Loucy (cell line): ENCODE results near the gene UNC5C.

Source experiments
- H2AFZ ChIP-seq: fragments of 200-600 bp; sonication (generic); 2 replicates; pipeline ENCODE4 v1.6.0; 2016; ENCODE audit warnings: antibody characterized with exemption, mild to moderate bottlenecking, low read length, moderate library complexity
- H3F3A ChIP-seq: fragments of 200-600 bp; 2 replicates; pipeline ENCODE4 v1.6.0; 2016; ENCODE audit warnings: antibody characterized with exemption, low read depth, mild to moderate bottlenecking
- H3K27me3 ChIP-seq: fragments of 200-600 bp; sonication (generic); 2 replicates; pipeline ENCODE4 v1.6.1; 2014; ENCODE audit warnings: low read length, mild to moderate bottlenecking; ENCODE audit not compliant: insufficient read depth, poor library complexity, severe bottlenecking
- H3K36me3 ChIP-seq: fragments of 200-600 bp; sonication (generic); 2 replicates; pipeline ENCODE4 v1.6.1; 2016; ENCODE audit warnings: low read length; ENCODE audit not compliant: insufficient read depth
- H3K4me1 ChIP-seq: fragments of 200-600 bp; sonication (generic); 2 replicates; pipeline ENCODE4 v1.5.1; 2014; ENCODE audit warnings: low read length, mild to moderate bottlenecking; ENCODE audit not compliant: insufficient read depth, poor library complexity, severe bottlenecking
- H3K4me2 ChIP-seq: fragments of 200-600 bp; sonication (generic); 2 replicates; pipeline ENCODE4 v1.6.0; 2014; ENCODE audit warnings: antibody characterized with exemption, low read length, low read depth, mild to moderate bottlenecking; ENCODE audit not compliant: poor library complexity, severe bottlenecking
- H3K4me3 ChIP-seq: fragments of 200-600 bp; sonication (generic); 2 replicates; pipeline ENCODE4 v1.5.1; 2014; ENCODE audit warnings: low read length, mild to moderate bottlenecking, mixed read lengths; ENCODE audit not compliant: poor library complexity, severe bottlenecking
- H3K79me2 ChIP-seq: fragments of 200-600 bp; sonication (generic); 2 replicates; pipeline ENCODE4 v1.6.1; 2014; ENCODE audit warnings: low read length; ENCODE audit not compliant: insufficient read depth
- H3K9ac ChIP-seq: fragments of 200-600 bp; sonication (generic); 2 replicates; pipeline ENCODE4 v1.6.0; 2014; ENCODE audit warnings: mild to moderate bottlenecking, low read depth, low read length, moderate library complexity; ENCODE audit not compliant: poor library complexity, severe bottlenecking
- H3K9me2 ChIP-seq: fragments of 200-600 bp; sonication (generic); replicated peaks from 2 replicates; pipeline ENCODE4 v1.6.1; 2016; ENCODE audit warnings: low read depth, low read length, mixed read lengths
- H3K9me3 ChIP-seq: fragments of 200-600 bp; sonication (generic); 2 replicates; pipeline ENCODE4 v1.6.1; 2014; ENCODE audit warnings: mild to moderate bottlenecking, antibody characterized with exemption, low read length, low read depth; ENCODE audit not compliant: insufficient read depth
- H4K20me1 ChIP-seq: fragments of 200-600 bp; sonication (generic); 2 replicates; pipeline ENCODE4 v1.6.0; 2014; ENCODE audit warnings: antibody characterized with exemption, low read length, mild to moderate bottlenecking; ENCODE audit not compliant: insufficient read depth, poor library complexity, severe bottlenecking
- EZH2phosphoT487 ChIP-seq: fragments of 200-600 bp; IDR thresholded peaks from 2 replicates; pipeline ENCODE4 v1.6.1; 2018; ENCODE audit warnings: antibody characterized with exemption, mild to moderate bottlenecking, moderate library complexity, borderline replicate concordance
- TF ChIP-seq, protein P1 (sequence below): fragments of 200-600 bp; sonication (generic); conservative IDR thresholded peaks from 2 replicates; pipeline ENCODE4 v1.5.1; 2014; ENCODE audit warnings: mild to moderate bottlenecking, antibody characterized with exemption, low read length

Gene UNC5C

GRCh38 chr4:95571577-95571976, 22.8 kb upstream of the UNC5C start:
- Histone ChIP-seq H4K20me1 (no peaks in the 10 kb centered on the region), H3K36me3 (no peaks in the 10 kb centered on the region), H3K9me3 (no peaks in the 10 kb centered on the region), H3K4me2 (no peak overlapping the region), H3K9me2 (no peaks in the 10 kb centered on the region), H2AFZ (no peak overlapping the region), H3K4me1 (no peaks in the 10 kb centered on the region), H3F3A (no peaks in the 10 kb centered on the region), H3K79me2 (no peaks in the 10 kb centered on the region), H3K4me3 (no peak overlapping the region), H3K27me3 (no peaks in the 10 kb centered on the region), H3K9ac (no peak overlapping the region)
- TF ChIP-seq, protein P1, sequence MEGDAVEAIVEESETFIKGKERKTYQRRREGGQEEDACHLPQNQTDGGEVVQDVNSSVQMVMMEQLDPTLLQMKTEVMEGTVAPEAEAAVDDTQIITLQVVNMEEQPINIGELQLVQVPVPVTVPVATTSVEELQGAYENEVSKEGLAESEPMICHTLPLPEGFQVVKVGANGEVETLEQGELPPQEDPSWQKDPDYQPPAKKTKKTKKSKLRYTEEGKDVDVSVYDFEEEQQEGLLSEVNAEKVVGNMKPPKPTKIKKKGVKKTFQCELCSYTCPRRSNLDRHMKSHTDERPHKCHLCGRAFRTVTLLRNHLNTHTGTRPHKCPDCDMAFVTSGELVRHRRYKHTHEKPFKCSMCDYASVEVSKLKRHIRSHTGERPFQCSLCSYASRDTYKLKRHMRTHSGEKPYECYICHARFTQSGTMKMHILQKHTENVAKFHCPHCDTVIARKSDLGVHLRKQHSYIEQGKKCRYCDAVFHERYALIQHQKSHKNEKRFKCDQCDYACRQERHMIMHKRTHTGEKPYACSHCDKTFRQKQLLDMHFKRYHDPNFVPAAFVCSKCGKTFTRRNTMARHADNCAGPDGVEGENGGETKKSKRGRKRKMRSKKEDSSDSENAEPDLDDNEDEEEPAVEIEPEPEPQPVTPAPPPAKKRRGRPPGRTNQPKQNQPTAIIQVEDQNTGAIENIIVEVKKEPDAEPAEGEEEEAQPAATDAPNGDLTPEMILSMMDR: no peak
- no peak for TF ChIP-seq EZH2phosphoT487

- Histone ChIP-seq H2AFZ (no peak overlapping the region), H3F3A (no peaks in the 10 kb centered on the region), H3K4me2 (no peak overlapping the region), H3K9me3 (no peaks in the 10 kb centered on the region), H3K79me2 (no peaks in the 10 kb centered on the region), H3K27me3 (no peaks in the 10 kb centered on the region), H3K9ac (no peak overlapping the region), H4K20me1 (no peaks in the 10 kb centered on the region), H3K9me2 (no peaks in the 10 kb centered on the region), H3K4me3 (no peak overlapping the region), H3K36me3 (no peaks in the 10 kb centered on the region), H3K4me1 (no peaks in the 10 kb centered on the region)
- TF ChIP-seq, protein P1: no peak
- no peak for TF ChIP-seq EZH2phosphoT487
These were observed 15.0 kb upstream of the UNC5C start for GRCh38 chr4:95563638-95564337.

DNA sequence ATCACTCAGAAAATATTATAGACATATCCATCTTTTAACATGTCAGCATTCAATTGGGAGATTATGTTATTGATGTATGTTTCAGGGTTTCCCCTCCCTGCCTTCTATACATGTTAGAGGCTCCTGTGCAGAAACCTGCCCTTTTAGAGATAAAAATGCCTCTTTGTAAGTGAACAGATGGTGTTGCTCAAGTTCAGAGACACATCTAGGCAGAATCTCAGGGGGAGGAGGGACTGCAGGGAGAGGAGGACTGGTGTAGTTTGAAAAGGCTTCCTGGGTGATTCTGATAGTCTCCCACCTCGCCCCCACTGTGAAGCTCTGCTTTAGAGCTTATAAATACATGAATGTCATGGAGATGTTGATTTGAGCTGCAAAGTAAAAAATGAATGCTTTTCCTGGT, 12.0 kb upstream of the UNC5C start:
- Histone ChIP-seq H3K9me2 (no peaks in the 10 kb centered on the region), H3K4me1 (no peaks in the 10 kb centered on the region), H3K9ac (no peak overlapping the region), H3K4me3 (no peak overlapping the region), H3K4me2 (no peak overlapping the region), H4K20me1 (no peaks in the 10 kb centered on the region), H3K36me3 (no peaks in the 10 kb centered on the region), H3K9me3 (no peaks in the 10 kb centered on the region), H3K79me2 (no peaks in the 10 kb centered on the region), H3F3A (no peaks in the 10 kb centered on the region), H2AFZ (no peak overlapping the region), H3K27me3 (no peaks in the 10 kb centered on the region)
- no peak for TF ChIP-seq EZH2phosphoT487
